Fibroblast of peridontal ligament (primary cell): ENCODE measurements around the gene METTL16.
"Not testable (repeated sequence)": the region's sequence is repeated elsewhere in the genome, so short reads cannot be mapped to it uniquely, and the experiment has no call there.

Experiments
- DNase-seq: peaks from one replicate; pipeline ENCODE4 v3.0.0-alpha.2; 2010; ENCODE audit errors: extremely low read depth

The METTL16 gene

GRCh38 chr17:2502871-2503580 lies 8.7 kb downstream of the METTL16 start:
- no peak for DNase-seq

GRCh38 chr17:2500446-2500845 lies 11.2 kb downstream of the METTL16 start:
- DNase-seq = no peak

- DNase-seq = not testable (repeated sequence)
Measured at GRCh38 chr17:2489286-2489685, 22.4 kb downstream of the METTL16 start.

GRCh38 chr17:2487306-2487705 lies 24.4 kb downstream of the METTL16 start:
- DNase-seq = no peak

GRCh38 chr17:2486709-2487108 lies 25.0 kb downstream of the METTL16 start:
- DNase-seq = not testable (repeated sequence)

- no peak for DNase-seq
Measured at GRCh38 chr17:2485970-2486369, 25.7 kb downstream of the METTL16 start.

- DNase-seq = no peak
Measured at GRCh38 chr17:2485543-2485942, 26.1 kb downstream of the METTL16 start.

- no peak for DNase-seq
Measured at GRCh38 chr17:2484876-2485275, 26.8 kb downstream of the METTL16 start.

GRCh38 chr17:2483084-2483483 lies 28.6 kb downstream of the METTL16 start:
- DNase-seq = no peak

- DNase-seq = no peak
Measured at GRCh38 chr17:2482218-2482617, 29.5 kb downstream of the METTL16 start.

GRCh38 chr17:2481760-2482159 lies 29.9 kb downstream of the METTL16 start:
- no peak for DNase-seq

GRCh38 chr17:2478458-2478857 lies 33.2 kb downstream of the METTL16 start:
- DNase-seq = no peak

GRCh38 chr17:2475056-2475455 lies 36.6 kb downstream of the METTL16 start:
- DNase-seq = no peak

- DNase-seq = no peak
Measured at GRCh38 chr17:2474371-2474770, 37.3 kb downstream of the METTL16 start.

GRCh38 chr17:2468270-2468669 lies 43.4 kb downstream of the METTL16 start:
- peak; percentile 99 for DNase-seq

GRCh38 chr17:2466931-2467330 lies 44.8 kb downstream of the METTL16 start:
- no peak for DNase-seq

- DNase-seq = no peak
Measured at GRCh38 chr17:2462481-2462880, 49.2 kb downstream of the METTL16 start.

GRCh38 chr17:2459917-2460271 lies 51.8 kb downstream of the METTL16 start:
- DNase-seq = no peak

GRCh38 chr17:2457913-2458312 lies 53.8 kb downstream of the METTL16 start:
- no peak for DNase-seq

- DNase-seq = no peak
Measured at GRCh38 chr17:2456475-2456874, 55.2 kb downstream of the METTL16 start.

- DNase-seq = no peak
Measured at GRCh38 chr17:2455956-2456355, 55.7 kb downstream of the METTL16 start.

- DNase-seq = no peak
Measured at GRCh38 chr17:2453866-2454265, 57.8 kb downstream of the METTL16 start.

GRCh38 chr17:2453325-2453724 lies 58.4 kb downstream of the METTL16 start:
- DNase-seq = no peak

GRCh38 chr17:2452216-2452750 lies 59.4 kb downstream of the METTL16 start:
- DNase-seq = no peak
